GM21526 (cell line): ENCODE data around the gene PHF21A.
"Not testable (repeated sequence)": the region's sequence is repeated elsewhere in the genome, so short reads cannot be mapped to it uniquely, and the experiment has no call there.

Source experiments
- ATAC-seq: cut with Tn5 transposase; IDR thresholded peaks from one replicate; pipeline ENCODE4 v1.9.1; 2021; ENCODE audit warnings: moderate library complexity; ENCODE audit not compliant: unreplicated experiment, low FRiP score

PHF21A gene

GRCh38 chr11:46120346-46121300 lies 631 bp downstream of the PHF21A start:
- ATAC-seq: no peak

- no peak for ATAC-seq
Measured at GRCh38 chr11:46119352-46120216, 1.7 kb downstream of the PHF21A start.

- no peak for ATAC-seq
Measured at GRCh38 chr11:46118702-46119351, 2.4 kb downstream of the PHF21A start.

GRCh38 chr11:46117842-46118241 lies 3.4 kb downstream of the PHF21A start:
- ATAC-seq: no peak

- ATAC-seq: not testable (repeated sequence)
Measured at GRCh38 chr11:46116712-46117037, 4.6 kb downstream of the PHF21A start.

- ATAC-seq: no peak
Measured at GRCh38 chr11:46116007-46116711, 5.1 kb downstream of the PHF21A start.

- no peak for ATAC-seq
Measured at GRCh38 chr11:46114961-46115360, 6.3 kb downstream of the PHF21A start.

GRCh38 chr11:46114378-46114777 lies 6.9 kb downstream of the PHF21A start:
- ATAC-seq: no peak

- ATAC-seq: no peak
Measured at GRCh38 chr11:46112961-46113607, 8.2 kb downstream of the PHF21A start.

GRCh38 chr11:46108751-46109150 lies 12.5 kb downstream of the PHF21A start:
- no peak for ATAC-seq

GRCh38 chr11:46107780-46108179 lies 13.5 kb downstream of the PHF21A start:
- ATAC-seq: no peak

GRCh38 chr11:46107408-46107718 lies 13.9 kb downstream of the PHF21A start:
- no peak for ATAC-seq

GRCh38 chr11:46106530-46107407 lies 14.5 kb downstream of the PHF21A start:
- no peak for ATAC-seq

GRCh38 chr11:46105926-46106325 lies 15.3 kb downstream of the PHF21A start:
- no peak for ATAC-seq

GRCh38 chr11:46105134-46105628 lies 16.1 kb downstream of the PHF21A start:
- ATAC-seq: no peak

- ATAC-seq: no peak
Measured at GRCh38 chr11:46102843-46103242, 18.4 kb downstream of the PHF21A start.

GRCh38 chr11:46100670-46101069 lies 20.6 kb downstream of the PHF21A start:
- ATAC-seq: peak; percentile 52

- ATAC-seq: no peak
Measured at GRCh38 chr11:46099963-46100316, 21.3 kb downstream of the PHF21A start.

GRCh38 chr11:46090375-46090774 lies 30.9 kb downstream of the PHF21A start:
- ATAC-seq: no peak
